HepG2 (cell line): ENCODE results near the gene ANO2. TPM values are rescaled to one million over a fixed set of nuclear protein-coding genes. Genes with fewer than 3 reads are reported as not detected.

Experiments used
- ATAC-seq: fragments of 200-7000 bp; cut with Tn5 transposase; 3 replicates; pipeline ENCODE4 v1.9.1; 2020; ENCODE audit warnings: mild to moderate bottlenecking, moderate library complexity
- BruUV-seq: library from RNA; stranded (reverse); fragments of 400-500 nt; replicated peaks from 2 replicates; lab custom pipeline; 2021; lab: Mats Ljungman, UMichigan
- CTCF ChIA-PET: fragments of 300-600 bp; formaldehyde crosslinking; extraction: SDS; loops from one replicate; lab custom pipeline; 2021; ENCODE audit warnings: low total read pairs, inconsistent platforms, low intra/inter-chr PET ratio; lab: Yijun Ruan, JAX
- POLR2A ChIA-PET: fragments of 350-600 bp; sonication (Branson Sonifier 250); formaldehyde crosslinking; loops from one replicate; lab custom pipeline; 2020; ENCODE audit warnings: antibody characterized with exemption, inconsistent platforms; lab: Yijun Ruan, JAX
- DNase-seq: peaks from one replicate; pipeline ENCODE4 v3.0.0-alpha.2; 2015; ENCODE audit warnings: low spot score
- FAIRE-seq: peaks from 3 replicates; lab custom pipeline; 2011; peaks lifted over from hg19 to GRCh38; lab: Jason Lieb, UNC
- H2AFZ ChIP-seq: one replicate; pipeline ENCODE4 v1.6.1; 2011; ENCODE audit warnings: low read length, inconsistent platforms
- H3K27ac ChIP-seq: fragments of 300-600 bp; 3 replicates; pipeline ENCODE4 v1.8.0; 2011; ENCODE audit warnings: mixed run types, mild to moderate bottlenecking, mixed read lengths, low read length, inconsistent platforms; ENCODE audit not compliant: insufficient read depth; ENCODE audit errors: extremely low read length
- H3K27me3 ChIP-seq, 2 experiments: fragments of 200-600 bp in 1 of 2; 2 replicates in 1 of 2; 3 replicates in 1 of 2; pipeline versions ENCODE4 v1.6.0 to v1.8.0; 2011; ENCODE audit warnings: low read length in 2 of 2, mild to moderate bottlenecking in 2 of 2, moderate library complexity in 2 of 2, inconsistent platforms in 1 of 2; ENCODE audit not compliant: insufficient read depth in 2 of 2, control insufficient read depth in 1 of 2
- H3K36me3 ChIP-seq, 2 experiments: fragments of 200-600 bp in 1 of 2; replicated peaks in 1 of 2; 2 replicates in 1 of 2; 3 replicates in 1 of 2; pipeline versions ENCODE4 v1.5.1 to v1.8.0; 2011; ENCODE audit warnings: low read length in 2 of 2, inconsistent platforms in 1 of 2; ENCODE audit not compliant: insufficient read depth in 2 of 2, control insufficient read depth in 1 of 2
- H3K4me1 ChIP-seq: 2 replicates; pipeline ENCODE4 v1.5.1; 2012; ENCODE audit warnings: low read length, inconsistent platforms; ENCODE audit not compliant: insufficient read depth
- H3K4me2 ChIP-seq: 2 replicates; pipeline ENCODE4 v1.6.0; 2011; ENCODE audit warnings: low read depth, low read length, inconsistent platforms
- H3K4me3 ChIP-seq, 3 experiments: fragments of 200-600 bp in 1 of 3; sonication (generic), shearing (Covaris generic) in 1 of 3; replicated peaks in 1 of 3; 2 replicates each; pipeline ENCODE4 v1.5.1; 2011 to 2016; ENCODE audit warnings: low read length in 3 of 3, inconsistent platforms in 2 of 3, low read depth in 2 of 3, mild to moderate bottlenecking in 2 of 3, control low read depth in 1 of 3, mixed read lengths in 1 of 3; ENCODE audit not compliant: insufficient read depth in 1 of 3
- H3K79me2 ChIP-seq: one replicate; pipeline ENCODE4 v1.6.1; 2011; ENCODE audit warnings: low read length, inconsistent platforms; ENCODE audit not compliant: insufficient read depth
- H3K9ac ChIP-seq: 2 replicates; pipeline ENCODE4 v1.6.0; 2011; ENCODE audit warnings: mild to moderate bottlenecking, low read depth, low read length, inconsistent platforms; ENCODE audit not compliant: insufficient read depth
- H3K9me3 ChIP-seq: 2 replicates; pipeline ENCODE4 v1.5.1; 2012; ENCODE audit warnings: mild to moderate bottlenecking, low read length
- H4K20me1 ChIP-seq: 2 replicates; pipeline ENCODE4 v1.6.0; 2011; ENCODE audit warnings: inconsistent platforms, mild to moderate bottlenecking, low read length, moderate library complexity; ENCODE audit not compliant: insufficient read depth
- ADNP ChIP-seq: sonication (generic); formaldehyde crosslinking; IDR thresholded peaks from 2 replicates; pipeline ENCODE4 v1.4.0; 2020; ENCODE audit warnings: missing genetic modification reagents
- ATAD3A ChIP-seq: sonication (generic); formaldehyde crosslinking; IDR thresholded peaks from 2 replicates; pipeline ENCODE4 v1.4.0; 2020; ENCODE audit warnings: missing genetic modification reagents
- CBFB ChIP-seq: sonication (generic); formaldehyde crosslinking; IDR thresholded peaks from 2 replicates; pipeline ENCODE4 v1.4.0; 2020; ENCODE audit warnings: missing genetic modification reagents
- MXD4 ChIP-seq: IDR thresholded peaks from 2 replicates; pipeline ENCODE4 v1.6.1; 2016; ENCODE audit warnings: mild to moderate bottlenecking, missing biosample characterization, missing genetic modification reagents
- RAD51 ChIP-seq: fragments of 450-650 bp; IDR thresholded peaks from 2 replicates; pipeline ENCODE4 v1.6.1; 2016; ENCODE audit warnings: borderline replicate concordance
- ZBTB7B ChIP-seq: sonication (generic); formaldehyde crosslinking; IDR thresholded peaks from 2 replicates; pipeline ENCODE4 v1.4.0; 2020; ENCODE audit warnings: missing genetic modification reagents
- ZKSCAN5 ChIP-seq: sonication (generic); formaldehyde crosslinking; IDR thresholded peaks from 2 replicates; pipeline ENCODE4 v1.5.1; 2020; ENCODE audit warnings: mild to moderate bottlenecking, missing genetic modification reagents
- ZNF510 ChIP-seq: sonication (generic); formaldehyde crosslinking; IDR thresholded peaks from 2 replicates; pipeline ENCODE4 v1.4.0; 2020; ENCODE audit warnings: low read depth, mild to moderate bottlenecking, missing genetic modification reagents
- ZNF546 ChIP-seq: sonication (generic); formaldehyde crosslinking; conservative IDR thresholded peaks from 2 replicates; pipeline ENCODE4 v1.8.1; 2023; ENCODE audit warnings: mild to moderate bottlenecking, missing genetic modification reagents
- ZNF577 ChIP-seq: sonication (generic); formaldehyde crosslinking; IDR thresholded peaks from 2 replicates; pipeline ENCODE4 v1.4.0; 2020; ENCODE audit warnings: mild to moderate bottlenecking, low read depth, missing genetic modification reagents, borderline replicate concordance
- ZNF704 ChIP-seq: sonication (generic); formaldehyde crosslinking; IDR thresholded peaks from 2 replicates; pipeline ENCODE4 v1.8.1; 2023; ENCODE audit warnings: mild to moderate bottlenecking, inconsistent platforms, moderate library complexity, missing genetic modification reagents, borderline replicate concordance
- ZNF879 ChIP-seq: sonication (generic); formaldehyde crosslinking; IDR thresholded peaks from 2 replicates; pipeline ENCODE4 v1.8.1; 2023; ENCODE audit warnings: missing genetic modification reagents
- WGBS: methylation state at CpG from one replicate; pipeline ENCODE4 v1.1.6; 2017; ENCODE audit warnings: low lambda C conversion rate; 5-methylcytosine and 5-hydroxymethylcytosine counted together
- in situ Hi-C: cut with HindIII; loops from 2 replicates; pipeline ENCODE4 v1.10.0; 2017; ENCODE audit warnings: low pct_unique_long_range_greater_than_20kb; ENCODE audit not compliant: extremely low pct_ligation_motif_present
- intact Hi-C: fragments of 100-400 bp; cut with micrococcal nuclease; formaldehyde crosslinking; loops from one replicate; pipeline ENCODE4 v1.10.0; 2022; ENCODE audit not compliant: unreplicated experiment
- polyA plus RNA-seq, 8 experiments: library from polyadenylated mRNA; depleted of rRNA in 3 of 8; stranded (reverse) in 7 of 8; unstranded in 1 of 8; fragments of >200 nt; fragmentation: Illumina TruSeq in 4 of 8; extraction: Trizol in 4 of 8; gene quantifications; 2 replicates each; pipeline versions ENCODE4 v1.2.1 to v1.2.3, GENCODE V29; 2011 to 2016; ENCODE audit warnings: low read depth in 4 of 8, missing spikeins in 1 of 8, mixed read lengths in 1 of 8; ENCODE audit not compliant: insufficient read depth in 1 of 8
- total RNA-seq, 5 experiments: library from RNA; depleted of rRNA; stranded (reverse); fragments of >200 nt; fragmentation: Illumina TruSeq; extraction: Trizol; gene quantifications; 2 replicates each; pipeline ENCODE4 v1.2.3, GENCODE V29; 2016; ENCODE audit warnings: low read depth in 1 of 5
- TF ChIP-seq, protein P1 (sequence below): sonication (generic); formaldehyde crosslinking; conservative IDR thresholded peaks from 2 replicates; pipeline ENCODE4 v1.8.1; 2023; ENCODE audit warnings: missing genetic modification reagents
- TF ChIP-seq, protein P2 (sequence below): fragments of 450-650 bp; IDR thresholded peaks from 2 replicates; pipeline ENCODE4 v1.6.1; 2017; ENCODE audit warnings: mild to moderate bottlenecking
- TF ChIP-seq, protein P3 (sequence below): sonication (generic); formaldehyde crosslinking; IDR thresholded peaks from 2 replicates; pipeline ENCODE4 v1.9.0; 2022; ENCODE audit warnings: missing genetic modification reagents, mild to moderate bottlenecking, borderline replicate concordance
- TF ChIP-seq, protein P4 (sequence below), 2 experiments: sonication (generic) in 1 of 2; formaldehyde crosslinking in 1 of 2; IDR thresholded peaks; 2 replicates each; pipeline versions ENCODE4 v1.5.1 to v1.6.1; 2011 to 2020; ENCODE audit warnings: borderline replicate concordance in 1 of 2, low read depth in 1 of 2, low read length in 1 of 2, mild to moderate bottlenecking in 1 of 2, missing genetic modification reagents in 1 of 2, moderate library complexity in 1 of 2

ANO2 gene
- total and polyA plus RNA-seq, 2 of the 13 experiments (the other 11 are each of a cell fraction or from before 2014, with no cell fraction given) = 0.18 TPM; not detected in 1

- 12% methylated on average over 5 of the region's 5 CpGs for WGBS
- peaks cover 0 to 6% of the 10 kb centered on the region in 2 experiments; a peak in 1 of 5 replicates for H3K27me3 ChIP-seq
- ATAC-seq (no peak), FAIRE-seq (no peak), DNase-seq (no peak)
- no peaks in the 10 kb centered on the region for H4K20me1 ChIP-seq
- no peaks in the 10 kb centered on the region for H3K9me3 ChIP-seq
- in situ Hi-C loops = no loop called here
- no peak overlapping the region for H3K4me3 ChIP-seq
- H3K36me3 ChIP-seq = no peaks in the 10 kb centered on the region
- no peak overlapping the region for H3K9ac ChIP-seq
- H3K4me1 ChIP-seq = peaks cover 18% of the 10 kb centered on the region
- BruUV-seq = no TSS peak
- no peak overlapping the region for H3K4me2 ChIP-seq
- H3K27ac ChIP-seq = no peak overlapping the region
- CTCF ChIA-PET = no interaction called here
- POLR2A ChIA-PET = no interaction called here
- H2AFZ ChIP-seq = no peak overlapping the region
- H3K79me2 ChIP-seq = no peaks in the 10 kb centered on the region
- intact Hi-C loops = loop anchor here (5.0 kb wide), 1 partner anchor 395 kb away; no protein-coding TSS in a partner anchor
- TF ChIP-seq ZKSCAN5 (CRISPR knock-in tag) (no peak), ZNF879 (CRISPR knock-in tag) (no peak), ZBTB7B (CRISPR knock-in tag) (no peak), CBFB (CRISPR knock-in tag) (no peak), ATAD3A (CRISPR knock-in tag) (no peak), ZNF577 (no peak), ZNF546 (CRISPR knock-in tag) (no peak), ZNF704 (no peak), RAD51 (no peak), ZNF510 (no peak), MXD4 (CRISPR knock-in tag) (no peak), ADNP (no peak)
- TF ChIP-seq, protein P1, sequence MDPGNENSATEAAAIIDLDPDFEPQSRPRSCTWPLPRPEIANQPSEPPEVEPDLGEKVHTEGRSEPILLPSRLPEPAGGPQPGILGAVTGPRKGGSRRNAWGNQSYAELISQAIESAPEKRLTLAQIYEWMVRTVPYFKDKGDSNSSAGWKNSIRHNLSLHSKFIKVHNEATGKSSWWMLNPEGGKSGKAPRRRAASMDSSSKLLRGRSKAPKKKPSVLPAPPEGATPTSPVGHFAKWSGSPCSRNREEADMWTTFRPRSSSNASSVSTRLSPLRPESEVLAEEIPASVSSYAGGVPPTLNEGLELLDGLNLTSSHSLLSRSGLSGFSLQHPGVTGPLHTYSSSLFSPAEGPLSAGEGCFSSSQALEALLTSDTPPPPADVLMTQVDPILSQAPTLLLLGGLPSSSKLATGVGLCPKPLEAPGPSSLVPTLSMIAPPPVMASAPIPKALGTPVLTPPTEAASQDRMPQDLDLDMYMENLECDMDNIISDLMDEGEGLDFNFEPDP (CRISPR knock-in tag) = no peak
- TF ChIP-seq, protein P2, sequence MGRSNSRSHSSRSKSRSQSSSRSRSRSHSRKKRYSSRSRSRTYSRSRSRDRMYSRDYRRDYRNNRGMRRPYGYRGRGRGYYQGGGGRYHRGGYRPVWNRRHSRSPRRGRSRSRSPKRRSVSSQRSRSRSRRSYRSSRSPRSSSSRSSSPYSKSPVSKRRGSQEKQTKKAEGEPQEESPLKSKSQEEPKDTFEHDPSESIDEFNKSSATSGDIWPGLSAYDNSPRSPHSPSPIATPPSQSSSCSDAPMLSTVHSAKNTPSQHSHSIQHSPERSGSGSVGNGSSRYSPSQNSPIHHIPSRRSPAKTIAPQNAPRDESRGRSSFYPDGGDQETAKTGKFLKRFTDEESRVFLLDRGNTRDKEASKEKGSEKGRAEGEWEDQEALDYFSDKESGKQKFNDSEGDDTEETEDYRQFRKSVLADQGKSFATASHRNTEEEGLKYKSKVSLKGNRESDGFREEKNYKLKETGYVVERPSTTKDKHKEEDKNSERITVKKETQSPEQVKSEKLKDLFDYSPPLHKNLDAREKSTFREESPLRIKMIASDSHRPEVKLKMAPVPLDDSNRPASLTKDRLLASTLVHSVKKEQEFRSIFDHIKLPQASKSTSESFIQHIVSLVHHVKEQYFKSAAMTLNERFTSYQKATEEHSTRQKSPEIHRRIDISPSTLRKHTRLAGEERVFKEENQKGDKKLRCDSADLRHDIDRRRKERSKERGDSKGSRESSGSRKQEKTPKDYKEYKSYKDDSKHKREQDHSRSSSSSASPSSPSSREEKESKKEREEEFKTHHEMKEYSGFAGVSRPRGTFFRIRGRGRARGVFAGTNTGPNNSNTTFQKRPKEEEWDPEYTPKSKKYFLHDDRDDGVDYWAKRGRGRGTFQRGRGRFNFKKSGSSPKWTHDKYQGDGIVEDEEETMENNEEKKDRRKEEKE = no peak
- TF ChIP-seq, protein P3, sequence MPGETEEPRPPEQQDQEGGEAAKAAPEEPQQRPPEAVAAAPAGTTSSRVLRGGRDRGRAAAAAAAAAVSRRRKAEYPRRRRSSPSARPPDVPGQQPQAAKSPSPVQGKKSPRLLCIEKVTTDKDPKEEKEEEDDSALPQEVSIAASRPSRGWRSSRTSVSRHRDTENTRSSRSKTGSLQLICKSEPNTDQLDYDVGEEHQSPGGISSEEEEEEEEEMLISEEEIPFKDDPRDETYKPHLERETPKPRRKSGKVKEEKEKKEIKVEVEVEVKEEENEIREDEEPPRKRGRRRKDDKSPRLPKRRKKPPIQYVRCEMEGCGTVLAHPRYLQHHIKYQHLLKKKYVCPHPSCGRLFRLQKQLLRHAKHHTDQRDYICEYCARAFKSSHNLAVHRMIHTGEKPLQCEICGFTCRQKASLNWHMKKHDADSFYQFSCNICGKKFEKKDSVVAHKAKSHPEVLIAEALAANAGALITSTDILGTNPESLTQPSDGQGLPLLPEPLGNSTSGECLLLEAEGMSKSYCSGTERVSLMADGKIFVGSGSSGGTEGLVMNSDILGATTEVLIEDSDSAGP (CRISPR knock-in tag) = no peak
- TF ChIP-seq, protein P4, sequence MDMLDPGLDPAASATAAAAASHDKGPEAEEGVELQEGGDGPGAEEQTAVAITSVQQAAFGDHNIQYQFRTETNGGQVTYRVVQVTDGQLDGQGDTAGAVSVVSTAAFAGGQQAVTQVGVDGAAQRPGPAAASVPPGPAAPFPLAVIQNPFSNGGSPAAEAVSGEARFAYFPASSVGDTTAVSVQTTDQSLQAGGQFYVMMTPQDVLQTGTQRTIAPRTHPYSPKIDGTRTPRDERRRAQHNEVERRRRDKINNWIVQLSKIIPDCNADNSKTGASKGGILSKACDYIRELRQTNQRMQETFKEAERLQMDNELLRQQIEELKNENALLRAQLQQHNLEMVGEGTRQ (IDR thresholded peaks at IDR 0.05; ENCODE audit: low read depth, low read length) = no peak
- TF ChIP-seq, protein P4 (CRISPR knock-in tag; IDR thresholded peaks at IDR 0.05; ENCODE audit: borderline replicate concordance) = no peak
Measured at GRCh38 chr12:5587711-5588121, 357.3 kb downstream of the ANO2 start.
